Measurements from ENCODE around the gene THRB.

GRCh38 chr3:24406900-24407299 is 87.8 kb downstream of the THRB start:
- TF ChIP-seq CTCF (IDR thresholded peaks at IDR 0.05) (no peak), POLR2A (IDR thresholded peaks at IDR 0.05) (no peak), POLR2AphosphoS5 (IDR thresholded peaks at IDR 0.05) (no peak)
